ENCODE measurements around the gene ZFP30. TPM values are rescaled to one million over a fixed set of nuclear protein-coding genes. Genes with fewer than 3 reads are reported as not detected.

Gene ZFP30
- 1 to 10 TPM; 9.0 to 9.7 TPM for total RNA-seq

- TF ChIP-seq CTCF (IDR thresholded peaks at IDR 0.05), result no peak
- DNase-seq, result peak; percentile 74
- H3K9me3 Mint-ChIP-seq, result peaks cover 14% of the 10 kb centered on the region
- no peaks in the 10 kb centered on the region for H3K27me3 Mint-ChIP-seq
- ATAC-seq, result peak; percentile 65
- H3K27ac Mint-ChIP-seq, result peak within 1 kb of the TSS; percentile 99
- peak within 1 kb of the TSS; percentile 96 for H3K4me3 Mint-ChIP-seq
- ChIA-PET CTCF (no interaction called here), POLR2A (interaction anchor here (0.9 to 1.1 kb wide), 2 partner anchors 60 to 186 kb away, joined by 3 to 5 read pairs; partner anchors contain the start of genes ZNF540, ZNF570 and ZNF571)
- H3K4me1 Mint-ChIP-seq (ENCODE audit: low read depth), result peaks cover 27% of the 10 kb centered on the region
- H3K36me3 Mint-ChIP-seq (ENCODE audit: low read depth), result peaks cover 38% of the 10 kb centered on the region
- intact Hi-C loops (cut with micrococcal nuclease), result no loop called here
These were observed at the start of gene ZFP30 for GRCh38 chr19:37655301-37655688. Gene ZFP30 (minus strand): TSS chr19:37655465. CDS start chr19:37647822, 7,643 bp downstream.

GRCh38 chr19:37699057-37699456 lies 43.8 kb upstream of the ZFP30 start:
- Mint-ChIP-seq H3K4me1 (ENCODE audit: low read depth) (no peaks in the 10 kb centered on the region), H3K27ac (no peak overlapping the region), H3K9me3 (peaks cover 48% of the 10 kb centered on the region), H3K27me3 (no peaks in the 10 kb centered on the region), H3K36me3 (ENCODE audit: low read depth) (peaks cover 71% of the 10 kb centered on the region), H3K4me3 (no peak overlapping the region)
- intact Hi-C loops (cut with micrococcal nuclease), result no loop called here
- ATAC-seq (no peak), DNase-seq (no peak)
- ChIA-PET CTCF (no interaction called here), POLR2A (no interaction called here)
- no peak for TF ChIP-seq CTCF (IDR thresholded peaks at IDR 0.05)

- H3K4me1 Mint-ChIP-seq (ENCODE audit: low read depth), result no peaks in the 10 kb centered on the region
- H3K36me3 Mint-ChIP-seq (ENCODE audit: low read depth), result peaks cover 66% of the 10 kb centered on the region
- no peaks in the 10 kb centered on the region for H3K27me3 Mint-ChIP-seq
- no peak overlapping the region for H3K4me3 Mint-ChIP-seq
- ChIA-PET CTCF (no interaction called here), POLR2A (no interaction called here)
- intact Hi-C loops (cut with micrococcal nuclease), result no loop called here
- H3K27ac Mint-ChIP-seq, result no peak overlapping the region
- DNase-seq (no peak), ATAC-seq (no peak)
- TF ChIP-seq CTCF (IDR thresholded peaks at IDR 0.05), result no peak
- H3K9me3 Mint-ChIP-seq, result peaks cover 46% of the 10 kb centered on the region
These were observed 43.0 kb upstream of the ZFP30 start for GRCh38 chr19:37698216-37698615.

- ATAC-seq, result no peak
- no peak for DNase-seq
- ChIA-PET POLR2A (no interaction called here), CTCF (no interaction called here)
- intact Hi-C loops (cut with micrococcal nuclease), result no loop called here
- Mint-ChIP-seq H3K4me3 (no peak overlapping the region), H3K27me3 (no peaks in the 10 kb centered on the region), H3K9me3 (peaks cover 35% of the 10 kb centered on the region), H3K36me3 (ENCODE audit: low read depth) (peaks cover 55% of the 10 kb centered on the region), H3K4me1 (ENCODE audit: low read depth) (peaks cover 9% of the 10 kb centered on the region), H3K27ac (no peak overlapping the region)
- TF ChIP-seq CTCF (IDR thresholded peaks at IDR 0.05), result no peak
These were observed 40.1 kb upstream of the ZFP30 start for GRCh38 chr19:37695144-37695899.

- ChIA-PET CTCF (no interaction called here), POLR2A (interaction anchor here (0.7 to 1.8 kb wide), 5 partner anchors 26 to 1478 kb away, joined by 3 to 6 read pairs (median 3); partner anchors contain the start of genes ZNF146 and ZNF793)
- intact Hi-C loops (cut with micrococcal nuclease), result no loop called here
- no peak for TF ChIP-seq CTCF (IDR thresholded peaks at IDR 0.05)
- H3K27ac Mint-ChIP-seq, result no peak overlapping the region
- peaks cover 19% of the 10 kb centered on the region for H3K9me3 Mint-ChIP-seq
- peaks cover 39% of the 10 kb centered on the region for H3K36me3 Mint-ChIP-seq (ENCODE audit: low read depth)
- DNase-seq (no peak), ATAC-seq (no peak)
- H3K27me3 Mint-ChIP-seq, result no peaks in the 10 kb centered on the region
- peaks cover 9% of the 10 kb centered on the region for H3K4me1 Mint-ChIP-seq (ENCODE audit: low read depth)
- H3K4me3 Mint-ChIP-seq, result no peak overlapping the region
These were observed 37.8 kb upstream of the ZFP30 start for GRCh38 chr19:37692956-37693620.
